Liver (tissue), 9 donors: ENCODE measurements around the gene ZNF711. TPM values are rescaled to one million over a fixed set of nuclear protein-coding genes. Genes with fewer than 3 reads are reported as not detected.

Experiments
- DNase-seq: peaks from one replicate; pipeline ENCODE4 v3.0.0-alpha.2; 2017; ENCODE audit warnings: low spot score
- H3K27ac ChIP-seq, 2 donors: one replicate each; pipeline ENCODE4 v1.7.0; 2013; ENCODE audit warnings: inconsistent platforms in 2 of 2, low read length in 2 of 2, control low read depth in 1 of 2, low read depth in 1 of 2, mild to moderate bottlenecking in 1 of 2
- H3K27me3 ChIP-seq, 4 donors: one replicate each; pipeline versions ENCODE4 v1.6.1 to v1.7.0; 2013; ENCODE audit warnings: low read length in 3 of 4, inconsistent platforms in 1 of 4, mild to moderate bottlenecking in 1 of 4, moderate library complexity in 1 of 4; ENCODE audit not compliant: control insufficient read depth in 4 of 4, insufficient read depth in 4 of 4
- H3K36me3 ChIP-seq, 4 donors: one replicate each; pipeline versions ENCODE4 v1.6.1 to v1.7.0; 2013; ENCODE audit warnings: low read length in 3 of 4, mild to moderate bottlenecking in 3 of 4, low read depth in 1 of 4, moderate library complexity in 1 of 4; ENCODE audit not compliant: control insufficient read depth in 4 of 4, insufficient read depth in 3 of 4
- H3K4me1 ChIP-seq, 4 donors: one replicate each; pipeline versions ENCODE4 v1.6.1 to v1.7.0; 2013; ENCODE audit warnings: low read length in 3 of 4, mild to moderate bottlenecking in 3 of 4, moderate library complexity in 1 of 4; ENCODE audit not compliant: control insufficient read depth in 4 of 4, insufficient read depth in 4 of 4
- H3K4me3 ChIP-seq, 3 donors: one replicate each; pipeline versions ENCODE4 v1.6.1 to v1.7.0; 2013; ENCODE audit warnings: low read length in 3 of 3, control low read depth in 1 of 3, low read depth in 1 of 3, mild to moderate bottlenecking in 1 of 3
- H3K9ac ChIP-seq, 2 donors: one replicate each; pipeline ENCODE4 v1.7.0; 2013; ENCODE audit warnings: low read length in 2 of 2, mild to moderate bottlenecking in 2 of 2, moderate library complexity in 2 of 2, control low read depth in 1 of 2, low read depth in 1 of 2
- H3K9me3 ChIP-seq, 4 donors: one replicate each; pipeline versions ENCODE4 v1.6.1 to v1.7.0; 2013; ENCODE audit warnings: low read length in 3 of 4; ENCODE audit not compliant: control insufficient read depth in 4 of 4
- ATF3 ChIP-seq: IDR thresholded peaks from 2 replicates; pipeline ENCODE4 v1.6.1; 2016; ENCODE audit warnings: antibody characterized with exemption
- CTCF ChIP-seq: fragments of 150-350 bp; IDR thresholded peaks from 2 replicates; pipeline ENCODE4 v1.5.1; 2017; ENCODE audit warnings: improper control_type of control experiment, low read depth, low read length; ENCODE audit not compliant: missing input control
- EGR1 ChIP-seq, 2 donors: IDR thresholded peaks; 2 replicates each; pipeline ENCODE4 v1.6.1; 2016 to 2018; ENCODE audit warnings: antibody characterized with exemption in 2 of 2, low read depth in 2 of 2
- FOXA1 ChIP-seq: IDR thresholded peaks from 2 replicates; pipeline ENCODE4 v1.6.1; 2016; ENCODE audit warnings: antibody characterized with exemption
- FOXA2 ChIP-seq: IDR thresholded peaks from 2 replicates; pipeline ENCODE4 v1.6.1; 2016; ENCODE audit warnings: antibody characterized with exemption
- GABPA ChIP-seq, 2 donors: IDR thresholded peaks in 1 of 2; conservative IDR thresholded peaks in 1 of 2; 2 replicates each; pipeline ENCODE4 v1.6.1; 2016; ENCODE audit warnings: antibody characterized with exemption in 2 of 2, mild to moderate bottlenecking in 1 of 2, moderate library complexity in 1 of 2
- HNF4A ChIP-seq, 2 donors: conservative IDR thresholded peaks; 2 replicates each; pipeline ENCODE4 v1.6.1; 2016; ENCODE audit warnings: antibody characterized with exemption in 2 of 2, mild to moderate bottlenecking in 2 of 2
- HNF4G ChIP-seq: IDR thresholded peaks from 2 replicates; pipeline ENCODE4 v1.6.1; 2016; ENCODE audit warnings: antibody characterized with exemption
- JUND ChIP-seq, 2 donors: IDR thresholded peaks; 2 replicates each; pipeline ENCODE4 v1.6.1; 2016; ENCODE audit warnings: antibody characterized with exemption in 2 of 2
- NR2F2 ChIP-seq: IDR thresholded peaks from 2 replicates; pipeline ENCODE4 v1.6.1; 2016; ENCODE audit warnings: antibody characterized with exemption
- RAD21 ChIP-seq, 2 donors: IDR thresholded peaks; 2 replicates each; pipeline ENCODE4 v1.6.1; 2016; ENCODE audit warnings: antibody characterized with exemption in 2 of 2, mild to moderate bottlenecking in 2 of 2
- REST ChIP-seq: IDR thresholded peaks from 2 replicates; pipeline ENCODE4 v1.6.1; 2016; ENCODE audit warnings: antibody characterized with exemption, mild to moderate bottlenecking
- RXRA ChIP-seq, 2 donors: IDR thresholded peaks; 2 replicates each; pipeline ENCODE4 v1.6.1; 2017 to 2018; ENCODE audit warnings: antibody characterized with exemption in 2 of 2, mild to moderate bottlenecking in 1 of 2
- SP1 ChIP-seq: IDR thresholded peaks from 2 replicates; pipeline ENCODE4 v1.6.1; 2018; ENCODE audit warnings: antibody characterized with exemption, mild to moderate bottlenecking
- TAF1 ChIP-seq: conservative IDR thresholded peaks from 2 replicates; pipeline ENCODE4 v1.6.1; 2016; ENCODE audit warnings: antibody characterized with exemption, mild to moderate bottlenecking
- YY1 ChIP-seq: IDR thresholded peaks from 2 replicates; pipeline ENCODE4 v1.6.1; 2016; ENCODE audit warnings: antibody characterized with exemption, mild to moderate bottlenecking
- ZBTB33 ChIP-seq: IDR thresholded peaks from 2 replicates; pipeline ENCODE4 v1.6.1; 2016; ENCODE audit warnings: antibody characterized with exemption
- WGBS: extraction: QIAGEN DNeasy Blood & Tissue Kit; methylation state at CpG from one replicate; pipeline ENCODE4 v1.1.7; 2013; 5-methylcytosine and 5-hydroxymethylcytosine counted together
- polyA plus RNA-seq, 2 donors: library from polyadenylated mRNA; stranded (reverse) in 1 of 2; unstranded in 1 of 2; fragments of 200-250 nt in 1 of 2; fragments of >200 nt in 1 of 2; fragmentation: Nextera tagmentation in 1 of 2; extraction: Ambion mirVana in 1 of 2; gene quantifications; one replicate each; pipeline versions ENCODE4 v1.2.1 to v1.2.3, GENCODE V29; 2013 to 2015
- total RNA-seq, 2 donors: library from RNA; depleted of rRNA; stranded (reverse); fragments of >200 nt; gene quantifications; one replicate each; pipeline ENCODE4 v1.2.3, GENCODE V29; 2014
- donor health status: healthy.
- donor health status: healthy.
- donor health status: healthy.
- donor health status: healthy.
- donor health status: healthy.

The ZNF711 gene
- total and polyA plus RNA-seq, 4 donors, result 0.21 to 11.4 (median 0.97) TPM

GRCh38 chrX:85221361-85221760 is 22.4 kb upstream of the ZNF711 start:
- Histone ChIP-seq H3K4me3 (no peak overlapping the region), H3K36me3 (no peaks in the 10 kb centered on the region), H3K27ac (no peak overlapping the region), H3K9ac (no peak overlapping the region), H3K4me1 (peaks cover 0 to 3% (median 0%) of the 10 kb centered on the region in 4 donors), H3K9me3 (no peaks in the 10 kb centered on the region), H3K27me3 (peaks cover 0 to 3% (median 0%) of the 10 kb centered on the region in 4 donors)
- TF ChIP-seq HNF4G (no peak), FOXA2 (no peak), ZBTB33 (no peak), FOXA1 (no peak), JUND (IDR thresholded peaks at IDR 0.05) (no peak), SP1 (no peak), REST (no peak), RXRA (IDR thresholded peaks at IDR 0.05) (no peak), TAF1 (no peak), RAD21 (IDR thresholded peaks at IDR 0.05) (no peak), ATF3 (no peak), EGR1 (IDR thresholded peaks at IDR 0.05; ENCODE audit: low read depth in 2 of 2) (no peak), YY1 (no peak), GABPA (IDR thresholded peaks at IDR 0.05 in 1 of 2, conservative IDR thresholded peaks at IDR 0.05 in 1 of 2) (no peak), NR2F2 (no peak), HNF4A (conservative IDR thresholded peaks at IDR 0.05) (no peak)
- 82% methylated on average over 1 of the region's 1 CpG for WGBS
- DNase-seq, result no peak

GRCh38 chrX:85223359-85223758 is 20.4 kb upstream of the ZNF711 start:
- Histone ChIP-seq H3K27ac (no peak overlapping the region), H3K36me3 (no peaks in the 10 kb centered on the region), H3K4me1 (peaks cover 0 to 3% (median 0%) of the 10 kb centered on the region in 4 donors), H3K27me3 (peaks cover 0 to 3% (median 0%) of the 10 kb centered on the region in 4 donors), H3K9me3 (no peaks in the 10 kb centered on the region), H3K4me3 (no peak overlapping the region), H3K9ac (no peak overlapping the region)
- no peak for TF ChIP-seq CTCF
- no peak for TF ChIP-seq FOXA1
- no peak for TF ChIP-seq GABPA (IDR thresholded peaks at IDR 0.05 in 1 of 2, conservative IDR thresholded peaks at IDR 0.05 in 1 of 2)
- TF ChIP-seq ATF3, result peak; percentile 82
- peak; percentile 14 to 40 for TF ChIP-seq HNF4A (conservative IDR thresholded peaks at IDR 0.05)
- peak; percentile 25 for TF ChIP-seq NR2F2
- TF ChIP-seq SP1, result no peak
- peak in 1 of 2 donors; percentile 14 for TF ChIP-seq RXRA (IDR thresholded peaks at IDR 0.05)
- DNase-seq, result no peak
- WGBS, result 27% methylated on average over 2 of the region's 2 CpGs
